SK-N-SH (cell line): ENCODE results near the gene RNF217.

Experiments
- EP300 ChIP-seq, 2 experiments: IDR thresholded peaks; 2 replicates each; pipeline versions ENCODE4 v1.4.0 to v1.6.1; 2012; ENCODE audit warnings: borderline replicate concordance in 1 of 2, low read depth in 1 of 2, low read length in 1 of 2
- EZH2phosphoT487 ChIP-seq: fragments of 200-600 bp; sonication (generic); IDR thresholded peaks from 2 replicates; pipeline ENCODE4 v1.6.1; 2017; ENCODE audit warnings: low read depth, mixed run types, mild to moderate bottlenecking, antibody characterized with exemption, moderate library complexity, borderline replicate concordance
- TF ChIP-seq, protein P1 (sequence below): fragments of 200-600 bp; sonication (generic); IDR thresholded peaks from 2 replicates; pipeline ENCODE4 v1.6.1; 2017; ENCODE audit warnings: antibody characterized with exemption, mild to moderate bottlenecking, moderate library complexity

DNA sequence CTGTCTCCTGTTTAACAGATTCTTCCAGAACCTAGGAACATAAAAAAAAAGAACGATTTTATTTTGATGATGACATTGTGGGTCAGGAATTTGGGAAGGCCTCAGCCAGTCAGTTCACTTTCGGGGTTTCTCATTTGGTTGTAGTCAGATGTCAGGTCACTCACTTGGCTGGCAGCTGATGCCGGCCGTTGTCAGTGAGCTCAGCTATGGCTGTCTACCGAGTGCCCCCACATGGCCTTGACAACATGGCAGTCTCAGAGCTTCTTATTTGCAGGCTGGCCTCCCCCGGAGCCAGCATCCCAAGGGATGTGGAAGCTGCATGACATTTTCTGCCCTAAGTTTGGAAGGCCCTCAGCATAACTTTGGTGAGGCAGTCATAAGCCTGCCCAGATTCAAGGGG lies 11.5 kb downstream of the RNF217 start:
- TF ChIP-seq EP300 (IDR thresholded peaks at IDR 0.05; ENCODE audit: borderline replicate concordance in 1 of 2, low read depth in 1 of 2, low read length in 1 of 2) (no peak), EZH2phosphoT487 (no peak)
- TF ChIP-seq, protein P1, sequence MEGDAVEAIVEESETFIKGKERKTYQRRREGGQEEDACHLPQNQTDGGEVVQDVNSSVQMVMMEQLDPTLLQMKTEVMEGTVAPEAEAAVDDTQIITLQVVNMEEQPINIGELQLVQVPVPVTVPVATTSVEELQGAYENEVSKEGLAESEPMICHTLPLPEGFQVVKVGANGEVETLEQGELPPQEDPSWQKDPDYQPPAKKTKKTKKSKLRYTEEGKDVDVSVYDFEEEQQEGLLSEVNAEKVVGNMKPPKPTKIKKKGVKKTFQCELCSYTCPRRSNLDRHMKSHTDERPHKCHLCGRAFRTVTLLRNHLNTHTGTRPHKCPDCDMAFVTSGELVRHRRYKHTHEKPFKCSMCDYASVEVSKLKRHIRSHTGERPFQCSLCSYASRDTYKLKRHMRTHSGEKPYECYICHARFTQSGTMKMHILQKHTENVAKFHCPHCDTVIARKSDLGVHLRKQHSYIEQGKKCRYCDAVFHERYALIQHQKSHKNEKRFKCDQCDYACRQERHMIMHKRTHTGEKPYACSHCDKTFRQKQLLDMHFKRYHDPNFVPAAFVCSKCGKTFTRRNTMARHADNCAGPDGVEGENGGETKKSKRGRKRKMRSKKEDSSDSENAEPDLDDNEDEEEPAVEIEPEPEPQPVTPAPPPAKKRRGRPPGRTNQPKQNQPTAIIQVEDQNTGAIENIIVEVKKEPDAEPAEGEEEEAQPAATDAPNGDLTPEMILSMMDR = no peak
